GM21619 (cell line): ENCODE results near the gene RAG2.
"Not testable (repeated sequence)": the region's sequence is repeated elsewhere in the genome, so short reads cannot be mapped to it uniquely, and the experiment has no call there.

Experiments
- ATAC-seq: cut with Tn5 transposase; IDR thresholded peaks from one replicate; pipeline ENCODE4 v1.9.1; 2021; ENCODE audit not compliant: unreplicated experiment

RAG2 gene

GRCh38 chr11:36557390-36557789 lies 40.6 kb downstream of the RAG2 start:
- ATAC-seq = not testable (repeated sequence)

- ATAC-seq = no peak
These were observed 47.5 kb downstream of the RAG2 start for GRCh38 chr11:36550385-36551115.
